Tibial nerve (tissue), 4 donors: ENCODE data around the gene RSAD1.

Source experiments
- CTCF ChIP-seq, 5 experiments: fragments of 200-600 bp in 3 of 5; fragments of 450-650 bp in 2 of 5; sonication (generic) in 3 of 5; IDR thresholded peaks; one replicate each; pipeline ENCODE4 v1.5.1; 2016 to 2019; ENCODE audit warnings: antibody characterized with exemption in 5 of 5, mild to moderate bottlenecking in 3 of 5, moderate library complexity in 2 of 5
- EP300 ChIP-seq, 2 donors: sonication (generic); formaldehyde crosslinking; IDR thresholded peaks; one replicate each; pipeline ENCODE4 v1.6.1; 2017; ENCODE audit warnings: antibody characterized with exemption in 2 of 2, mild to moderate bottlenecking in 1 of 2

GRCh38 chr17:50479522-50480141, 972 bp downstream of the RSAD1 start:
- TF ChIP-seq CTCF (IDR thresholded peaks at IDR 0.05) (peak in 3 of 5 experiments; percentile 30 to 48 (median 41)), EP300 (IDR thresholded peaks at IDR 0.05) (no peak)
